ENCODE measurements around the gene OVOL1.

OVOL1 gene

GRCh38 chr11:65793625-65794400 is 7.0 kb downstream of the OVOL1 start:
- no peak for DNase-seq (ENCODE audit: low spot score)
- no peak for TF ChIP-seq CTCF (conservative IDR thresholded peaks at IDR 0.05; ENCODE audit: low read depth)
- ChIA-PET POLR2A (ENCODE audit: low non-redundant PET) (interaction anchor here (1.4 kb wide), 1 partner anchor 13 kb away, joined by 3 read pairs; the partner anchor contains the start of gene AP5B1), CTCF (interaction anchor here (0.5 to 6.0 kb wide), 6 partner anchors 14 to 1066 kb away, joined by 3 to 42 read pairs (median 4); no protein-coding TSS in a partner anchor)
- H3K27ac ChIP-seq, result peak overlapping the region; percentile 73

GRCh38 chr11:65794570-65795510 is 8.0 kb downstream of the OVOL1 start:
- TF ChIP-seq CTCF (conservative IDR thresholded peaks at IDR 0.05; ENCODE audit: low read depth), result no peak
- ChIA-PET CTCF (interaction anchor here (1.3 to 1.5 kb wide), 2 partner anchors 15 to 23 kb away, joined by 3 to 9 read pairs; no protein-coding TSS in a partner anchor), POLR2A (ENCODE audit: low non-redundant PET) (interaction anchor here (1.4 kb wide), 1 partner anchor 14 kb away, joined by 3 read pairs; the partner anchor contains the start of gene AP5B1)
- H3K27ac ChIP-seq, result no peak overlapping the region
- DNase-seq (ENCODE audit: low spot score), result no peak

- no peak for TF ChIP-seq CTCF (conservative IDR thresholded peaks at IDR 0.05; ENCODE audit: low read depth)
- ChIA-PET CTCF (interaction anchor here (0.5 to 1.8 kb wide), 3 partner anchors 17 to 85 kb away, joined by 3 to 6 read pairs (median 3); no protein-coding TSS in a partner anchor), POLR2A (ENCODE audit: low non-redundant PET) (no interaction called here)
- no peak for DNase-seq (ENCODE audit: low spot score)
- no peak overlapping the region for H3K27ac ChIP-seq
Observed at GRCh38 chr11:65796726-65797601, 10.1 kb downstream of the OVOL1 start.

- no peak for DNase-seq (ENCODE audit: low spot score)
- CTCF ChIA-PET, result interaction anchor here (0.6 to 1.8 kb wide), 2 partner anchors 18 to 21 kb away, joined by 3 to 6 read pairs; no protein-coding TSS in a partner anchor
- no peak overlapping the region for H3K27ac ChIP-seq
- TF ChIP-seq CTCF (conservative IDR thresholded peaks at IDR 0.05; ENCODE audit: low read depth), result no peak
- POLR2A ChIA-PET (ENCODE audit: low non-redundant PET), result no interaction called here
Observed at GRCh38 chr11:65797711-65798110, 10.8 kb downstream of the OVOL1 start.

GRCh38 chr11:65798882-65799281 is 12.0 kb downstream of the OVOL1 start:
- H3K27ac ChIP-seq, result no peak overlapping the region
- no peak for TF ChIP-seq CTCF (conservative IDR thresholded peaks at IDR 0.05; ENCODE audit: low read depth)
- no peak for DNase-seq (ENCODE audit: low spot score)
- ChIA-PET CTCF (interaction anchor here (0.6 to 0.9 kb wide), 2 partner anchors 19 to 28 kb away, joined by 3 read pairs; no protein-coding TSS in a partner anchor), POLR2A (ENCODE audit: low non-redundant PET) (no interaction called here)
